Gastroesophageal sphincter (tissue), 4 donors: ENCODE results near the gene TPM1. TPM values are rescaled to one million over a fixed set of nuclear protein-coding genes. Genes with fewer than 3 reads are reported as not detected.

Source experiments
- ATAC-seq: fragments of 150-250 bp; one replicate; pipeline ENCODE4 v1.9.1; 2016; ENCODE audit warnings: mild to moderate bottlenecking, moderate library complexity
- H3K27ac ChIP-seq, 4 donors: fragments of 200-600 bp; sonication (generic) in 3 of 4; 1 replicate in 3 of 4; 2 replicates in 1 of 4; pipeline ENCODE4 v1.5.1; 2016 to 2019
- H3K27me3 ChIP-seq: fragments of 200-600 bp; sonication (generic); one replicate; pipeline ENCODE4 v1.5.1; 2019
- H3K36me3 ChIP-seq, 2 donors: fragments of 200-600 bp; sonication (generic); one replicate each; pipeline ENCODE4 v1.5.1; 2019; ENCODE audit warnings: control low read depth in 1 of 2
- H3K4me1 ChIP-seq, 3 donors: fragments of 200-600 bp; sonication (generic); 1 replicate in 2 of 3; 2 replicates in 1 of 3; pipeline ENCODE4 v1.5.1; 2016 to 2019; ENCODE audit warnings: control low read depth in 2 of 3
- H3K4me3 ChIP-seq, 2 donors: fragments of 200-600 bp; sonication (generic); one replicate each; pipeline ENCODE4 v1.5.1; 2019; ENCODE audit warnings: mild to moderate bottlenecking in 1 of 2, moderate library complexity in 1 of 2
- H3K9me3 ChIP-seq, 3 donors: fragments of 200-600 bp; sonication (generic); one replicate each; pipeline ENCODE4 v1.5.1; 2017 to 2019; ENCODE audit warnings: control low read depth in 2 of 3
- EP300 ChIP-seq: sonication (generic); formaldehyde crosslinking; IDR thresholded peaks from one replicate; pipeline ENCODE4 v1.6.1; 2017; ENCODE audit warnings: antibody characterized with exemption, mild to moderate bottlenecking
- POLR2A ChIP-seq, 2 donors: fragments of 450-650 bp; IDR thresholded peaks; one replicate each; pipeline ENCODE4 v1.6.1; 2017; ENCODE audit warnings: antibody characterized with exemption in 2 of 2, mild to moderate bottlenecking in 2 of 2, moderate library complexity in 1 of 2
- POLR2AphosphoS5 ChIP-seq: sonication (generic); formaldehyde crosslinking; IDR thresholded peaks from one replicate; pipeline ENCODE4 v1.6.1; 2017; ENCODE audit warnings: antibody characterized with exemption
- WGBS, 2 donors: methylation state at CpG; one replicate each; pipeline ENCODE4 v1.1.5; 2018; ENCODE audit warnings: low coverage in 1 of 2; 5-methylcytosine and 5-hydroxymethylcytosine counted together
- total RNA-seq, 4 donors: library from RNA; depleted of rRNA; stranded (reverse); fragments of >200 nt; gene quantifications; one replicate each; pipeline ENCODE4 v1.1.0, GENCODE V29; 2016
- TF ChIP-seq, protein P1 (sequence below), 4 experiments: fragments of 200-600 bp in 2 of 4; fragments of 450-650 bp in 2 of 4; sonication (generic) in 1 of 4; IDR thresholded peaks; one replicate each; pipeline ENCODE4 v1.5.1; 2017 to 2019; ENCODE audit warnings: antibody characterized with exemption in 4 of 4, mild to moderate bottlenecking in 2 of 4, moderate library complexity in 2 of 4

Gene TPM1
- total RNA-seq, 4 donors from 2014 or later, result 3,599 to 7,152 (median 6,397) TPM

- no peak for ATAC-seq
- Histone ChIP-seq H3K27ac (peak overlapping the region; percentile 96 to 98 (median 98)), H3K4me3 (no peak overlapping the region), H3K36me3 (peaks cover 10 to 48% of the 10 kb centered on the region in 2 donors), H3K9me3 (no peaks in the 10 kb centered on the region), H3K4me1 (peaks cover 13 to 100% (median 45%) of the 10 kb centered on the region in 3 donors), H3K27me3 (no peaks in the 10 kb centered on the region)
- TF ChIP-seq POLR2A (IDR thresholded peaks at IDR 0.05), result peak in 1 of 2 donors; percentile 19
- TF ChIP-seq EP300, result no peak
- TF ChIP-seq, protein P1, sequence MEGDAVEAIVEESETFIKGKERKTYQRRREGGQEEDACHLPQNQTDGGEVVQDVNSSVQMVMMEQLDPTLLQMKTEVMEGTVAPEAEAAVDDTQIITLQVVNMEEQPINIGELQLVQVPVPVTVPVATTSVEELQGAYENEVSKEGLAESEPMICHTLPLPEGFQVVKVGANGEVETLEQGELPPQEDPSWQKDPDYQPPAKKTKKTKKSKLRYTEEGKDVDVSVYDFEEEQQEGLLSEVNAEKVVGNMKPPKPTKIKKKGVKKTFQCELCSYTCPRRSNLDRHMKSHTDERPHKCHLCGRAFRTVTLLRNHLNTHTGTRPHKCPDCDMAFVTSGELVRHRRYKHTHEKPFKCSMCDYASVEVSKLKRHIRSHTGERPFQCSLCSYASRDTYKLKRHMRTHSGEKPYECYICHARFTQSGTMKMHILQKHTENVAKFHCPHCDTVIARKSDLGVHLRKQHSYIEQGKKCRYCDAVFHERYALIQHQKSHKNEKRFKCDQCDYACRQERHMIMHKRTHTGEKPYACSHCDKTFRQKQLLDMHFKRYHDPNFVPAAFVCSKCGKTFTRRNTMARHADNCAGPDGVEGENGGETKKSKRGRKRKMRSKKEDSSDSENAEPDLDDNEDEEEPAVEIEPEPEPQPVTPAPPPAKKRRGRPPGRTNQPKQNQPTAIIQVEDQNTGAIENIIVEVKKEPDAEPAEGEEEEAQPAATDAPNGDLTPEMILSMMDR (IDR thresholded peaks at IDR 0.05), result no peak
- TF ChIP-seq POLR2AphosphoS5, result no peak
- 45% methylated on average over 4 of the region's 4 CpGs; no CpG with 5 or more reads in 1 of the 2 donors for WGBS, 2 donors
Observed at GRCh38 chr15:63054281-63054683, 11.7 kb downstream of the TPM1 start.

DNA sequence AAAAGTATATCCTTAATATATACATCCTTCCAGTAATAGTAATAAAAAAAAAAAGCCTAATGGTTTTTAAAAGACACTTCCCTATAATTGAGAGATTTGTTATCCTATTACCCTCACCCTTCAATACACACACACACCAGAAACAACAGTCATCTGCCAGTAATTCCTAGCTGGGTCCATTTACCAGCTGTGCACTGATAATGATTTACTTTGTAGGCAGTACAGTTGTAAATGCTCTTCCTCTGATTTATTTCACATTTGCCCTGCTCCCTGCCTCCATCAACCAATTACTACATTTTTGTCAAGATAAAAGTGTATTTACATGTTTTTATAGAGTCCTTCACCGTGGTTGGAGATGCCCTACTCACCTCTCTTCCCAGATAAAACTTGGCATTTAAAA is 12.4 kb downstream of the TPM1 start:
- peak overlapping the region; percentile 80 to 98 (median 98) for H3K27ac ChIP-seq
- TF ChIP-seq POLR2AphosphoS5 (peak; percentile 42), EP300 (no peak)
- H3K4me3 ChIP-seq, result no peak overlapping the region
- 25 to 50% methylated on average over 1 of the region's 1 CpG for WGBS, 2 donors
- peaks cover 13 to 52% of the 10 kb centered on the region in 2 donors for H3K36me3 ChIP-seq
- ATAC-seq, result no peak
- H3K27me3 ChIP-seq, result no peaks in the 10 kb centered on the region
- H3K9me3 ChIP-seq, result no peaks in the 10 kb centered on the region
- H3K4me1 ChIP-seq, result peaks cover 13 to 100% (median 45%) of the 10 kb centered on the region in 3 donors

GRCh38 chr15:63056829-63057228 is 14.3 kb downstream of the TPM1 start:
- Histone ChIP-seq H3K36me3 (peaks cover 22 to 69% of the 10 kb centered on the region in 2 donors), H3K27ac (peak overlapping the region; percentile 80 to 98 (median 98)), H3K27me3 (no peaks in the 10 kb centered on the region), H3K4me3 (no peak overlapping the region), H3K4me1 (peaks cover 18 to 100% (median 37%) of the 10 kb centered on the region in 3 donors), H3K9me3 (no peaks in the 10 kb centered on the region)
- peak; percentile 26 for TF ChIP-seq POLR2AphosphoS5
- no peak for TF ChIP-seq EP300
- TF ChIP-seq POLR2A (IDR thresholded peaks at IDR 0.05), result no peak
- TF ChIP-seq, protein P1 (IDR thresholded peaks at IDR 0.05), result no peak
- ATAC-seq, result peak; percentile 25
- 0% methylated on average over 3 of the region's 6 CpGs for WGBS, 2 donors

DNA sequence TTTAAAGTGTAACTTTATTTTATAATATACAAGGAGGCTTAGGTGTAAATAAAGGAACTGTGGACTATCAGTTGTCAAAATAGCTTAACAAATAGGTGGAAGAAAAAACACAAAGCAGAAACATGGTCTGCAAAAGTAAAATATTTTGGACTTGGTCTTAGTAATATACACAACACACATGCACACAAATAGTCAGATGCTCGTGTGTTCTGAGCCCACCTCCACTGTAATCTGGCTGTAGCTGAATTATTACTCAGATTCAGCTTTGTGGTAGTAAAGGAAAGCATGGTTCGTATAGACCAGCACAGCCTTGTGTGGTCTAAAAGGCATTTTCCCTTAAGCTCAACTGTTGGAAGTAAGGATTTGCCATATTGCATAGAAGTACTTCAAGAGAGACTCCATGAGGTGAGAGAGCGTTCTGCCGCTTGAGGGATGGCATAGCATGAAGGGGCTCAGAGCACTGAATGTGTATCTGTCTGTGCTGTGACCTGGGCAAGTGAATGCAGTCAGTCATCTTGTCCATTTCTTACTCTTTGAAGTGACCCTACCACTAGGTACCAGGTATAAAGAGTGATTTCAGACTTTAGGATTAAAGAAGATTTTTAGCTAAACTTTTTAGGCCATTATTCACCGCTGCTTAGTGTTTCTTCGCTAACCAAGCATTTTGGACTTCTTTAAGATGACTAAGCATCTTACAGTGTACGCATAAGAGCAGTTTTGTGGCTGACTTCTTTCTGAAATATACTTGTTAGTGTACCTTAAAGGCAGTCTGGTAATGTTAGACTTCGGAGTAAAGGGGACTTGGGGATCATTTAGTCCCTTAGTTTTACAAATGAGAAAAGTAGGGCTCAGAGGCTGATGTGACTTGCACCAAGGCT is 15.2 kb downstream of the TPM1 start:
- no peak for ATAC-seq
- TF ChIP-seq POLR2A (IDR thresholded peaks at IDR 0.05) (peak in 1 of 2 donors; percentile 11), POLR2AphosphoS5 (peak; percentile 21), EP300 (no peak)
- TF ChIP-seq, protein P1 (IDR thresholded peaks at IDR 0.05), result no peak
- Histone ChIP-seq H3K27me3 (no peaks in the 10 kb centered on the region), H3K36me3 (peaks cover 30 to 78% of the 10 kb centered on the region in 2 donors), H3K9me3 (no peaks in the 10 kb centered on the region), H3K4me1 (peaks cover 12 to 100% (median 34%) of the 10 kb centered on the region in 3 donors), H3K4me3 (no peak overlapping the region), H3K27ac (peak overlapping the region; percentile 80 to 98 (median 98))
- 65 to 70% methylated on average over 6 to 8 of the region's 8 CpGs for WGBS, 2 donors

GRCh38 chr15:63059075-63059474 is 16.5 kb downstream of the TPM1 start:
- H3K4me3 ChIP-seq, result no peak overlapping the region
- no peaks in the 10 kb centered on the region for H3K9me3 ChIP-seq
- peak overlapping the region; percentile 14 to 98 (median 88) for H3K27ac ChIP-seq
- TF ChIP-seq EP300, result no peak
- no peak for TF ChIP-seq POLR2AphosphoS5
- TF ChIP-seq, protein P1 (IDR thresholded peaks at IDR 0.05), result no peak
- no peak for ATAC-seq
- H3K36me3 ChIP-seq, result peaks cover 41 to 89% of the 10 kb centered on the region in 2 donors
- peaks cover 9 to 100% (median 28%) of the 10 kb centered on the region in 3 donors for H3K4me1 ChIP-seq
- 30 to 38% methylated on average over 3 of the region's 3 CpGs for WGBS, 2 donors
- H3K27me3 ChIP-seq, result no peaks in the 10 kb centered on the region
